PC-9 (cell line): ENCODE measurements around the gene TBX2. TPM values are rescaled to one million over a fixed set of nuclear protein-coding genes. Genes with fewer than 3 reads are reported as not detected.
A peak's percentile ranks its signal among the peaks of the same experiment; 100 is the strongest.

Experiments used
- BruUV-seq: library from RNA; stranded (reverse); fragments of 400-500 nt; replicated peaks from 2 replicates; lab custom pipeline; 2021; lab: Mats Ljungman, UMichigan
- CTCF ChIA-PET: fragments of 300-600 bp; sonication (Branson Sonifier 250); formaldehyde crosslinking; loops from one replicate; lab custom pipeline; 2022; ENCODE audit warnings: antibody characterized with exemption; lab: Charles Lee
- POLR2A ChIA-PET: fragments of 300-600 bp; sonication (Branson Sonifier 250); formaldehyde crosslinking; loops from one replicate; lab custom pipeline; 2022; ENCODE audit warnings: antibody characterized with exemption; ENCODE audit not compliant: unreplicated experiment; lab: Charles Lee
- DNase-seq, 2 experiments: peaks; one replicate each; pipeline versions ENCODE4 v3.0.0 to v3.0.0-alpha.2; 2015 to 2022; ENCODE audit warnings: mixed read lengths in 1 of 2
- H2AFZ ChIP-seq: fragments of 200-600 bp; sonication (generic); 2 replicates; pipeline ENCODE4 v1.8.1; 2017; ENCODE audit warnings: antibody characterized with exemption
- H3F3A ChIP-seq: fragments of 200-600 bp; sonication (generic); 2 replicates; pipeline ENCODE4 v1.8.1; 2017; ENCODE audit warnings: antibody characterized with exemption, mild to moderate bottlenecking, low read depth; ENCODE audit not compliant: insufficient read depth
- H3K27ac ChIP-seq: fragments of 200-600 bp; sonication (generic); 2 replicates; pipeline ENCODE4 v1.6.1; 2016; ENCODE audit warnings: mixed run types
- H3K27me3 ChIP-seq: fragments of 200-600 bp; sonication (generic); 2 replicates; pipeline ENCODE4 v1.6.1; 2016; ENCODE audit warnings: low read depth, mixed run types; ENCODE audit not compliant: insufficient read depth
- H3K36me3 ChIP-seq: fragments of 200-600 bp; sonication (generic); 2 replicates; pipeline ENCODE4 v1.6.1; 2016; ENCODE audit warnings: low read depth, mixed run types
- H3K4me1 ChIP-seq: fragments of 200-600 bp; sonication (generic); replicated peaks from 2 replicates; pipeline ENCODE4 v1.6.1; 2016; ENCODE audit warnings: mixed run types; ENCODE audit not compliant: insufficient read depth
- H3K4me2 ChIP-seq: fragments of 200-600 bp; sonication (generic); 2 replicates; pipeline ENCODE4 v1.6.1; 2017; ENCODE audit warnings: mixed run types
- H3K4me3 ChIP-seq: fragments of 200-600 bp; sonication (generic); 2 replicates; pipeline ENCODE4 v1.6.1; 2016; ENCODE audit warnings: mixed run types
- H3K79me2 ChIP-seq: fragments of 200-600 bp; sonication (generic); 2 replicates; pipeline ENCODE4 v1.6.1; 2017; ENCODE audit warnings: low read depth, mixed run types
- H3K9me2 ChIP-seq: fragments of 200-600 bp; sonication (generic); 2 replicates; pipeline ENCODE4 v1.8.1; 2017; ENCODE audit warnings: mild to moderate bottlenecking; ENCODE audit not compliant: insufficient read depth
- H3K9me3 ChIP-seq: fragments of 200-600 bp; sonication (generic); 2 replicates; pipeline ENCODE4 v1.8.1; 2016; ENCODE audit warnings: low read depth; ENCODE audit not compliant: insufficient read depth
- H4K20me1 ChIP-seq: fragments of 200-600 bp; sonication (generic); 2 replicates; pipeline ENCODE4 v1.8.1; 2017; ENCODE audit not compliant: insufficient read depth
- EZH2 ChIP-seq: fragments of 200-600 bp; sonication (generic); IDR thresholded peaks from 2 replicates; pipeline ENCODE4 v1.8.0; 2017; ENCODE audit warnings: antibody characterized with exemption, low read depth
- intact Hi-C: fragments of 100-400 bp; cut with micrococcal nuclease; formaldehyde crosslinking; loops from one replicate; pipeline ENCODE4 v1.10.0; 2022; ENCODE audit not compliant: unreplicated experiment
- total RNA-seq: library from RNA; stranded (reverse); gene quantifications from 2 replicates; pipeline ENCODE4 v1.2.3, GENCODE V29; 2021
- TF ChIP-seq, protein P1 (sequence below): fragments of 200-600 bp; sonication (generic); conservative IDR thresholded peaks from 2 replicates; pipeline ENCODE4 v1.6.1; 2017; ENCODE audit warnings: mixed run types, antibody characterized with exemption, mild to moderate bottlenecking, moderate library complexity

TBX2 gene
- total RNA-seq, 1 experiment from 2014 or later, result 0.44 TPM

DNA sequence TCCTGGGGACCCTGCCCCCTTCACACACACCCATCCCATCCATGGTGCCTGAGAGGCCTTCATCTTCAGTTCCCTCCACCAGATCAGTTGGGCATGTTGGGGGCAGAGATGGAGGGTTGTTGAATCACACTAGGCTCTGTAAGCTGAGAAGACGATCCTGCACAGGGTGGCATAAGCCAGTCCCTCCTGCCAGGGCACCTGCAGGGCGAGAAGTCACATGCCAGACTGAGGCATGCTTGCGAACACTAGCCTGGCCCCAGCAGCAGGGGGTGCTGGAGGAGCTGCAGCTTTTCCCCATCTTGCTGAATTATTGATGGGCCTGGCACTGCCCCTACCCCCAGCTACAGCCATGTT is 6.1 kb upstream of the TBX2 start:
- DNase-seq, result peak in 1 of 2 experiments; percentile 35
- Histone ChIP-seq H3K4me1 (0 out of 2 replicates have a peak, but pooled peaks cover 6% of the 10 kb centered on the region), H3K4me3 (no peak overlapping the region), H3K27ac (no peak overlapping the region), H3F3A (peaks cover 6% of the 10 kb centered on the region; the same call in 1 of the 2 replicates), H3K36me3 (no peaks in the 10 kb centered on the region), H3K9me3 (no peaks in the 10 kb centered on the region), H3K9me2 (no peaks in the 10 kb centered on the region), H4K20me1 (no peaks in the 10 kb centered on the region), H2AFZ (no peak overlapping the region), H3K27me3 (no peaks in the 10 kb centered on the region), H3K4me2 (no peak overlapping the region), H3K79me2 (no peaks in the 10 kb centered on the region)
- ChIA-PET CTCF (interaction anchor here (0.6 kb wide), 1 partner anchor 185 kb away, joined by 4 read pairs; no protein-coding TSS in a partner anchor), POLR2A (interaction anchor here (0.7 kb wide), 1 partner anchor 331 kb away, joined by 3 read pairs; no protein-coding TSS in a partner anchor)
- TF ChIP-seq EZH2, result no peak
- TF ChIP-seq, protein P1, sequence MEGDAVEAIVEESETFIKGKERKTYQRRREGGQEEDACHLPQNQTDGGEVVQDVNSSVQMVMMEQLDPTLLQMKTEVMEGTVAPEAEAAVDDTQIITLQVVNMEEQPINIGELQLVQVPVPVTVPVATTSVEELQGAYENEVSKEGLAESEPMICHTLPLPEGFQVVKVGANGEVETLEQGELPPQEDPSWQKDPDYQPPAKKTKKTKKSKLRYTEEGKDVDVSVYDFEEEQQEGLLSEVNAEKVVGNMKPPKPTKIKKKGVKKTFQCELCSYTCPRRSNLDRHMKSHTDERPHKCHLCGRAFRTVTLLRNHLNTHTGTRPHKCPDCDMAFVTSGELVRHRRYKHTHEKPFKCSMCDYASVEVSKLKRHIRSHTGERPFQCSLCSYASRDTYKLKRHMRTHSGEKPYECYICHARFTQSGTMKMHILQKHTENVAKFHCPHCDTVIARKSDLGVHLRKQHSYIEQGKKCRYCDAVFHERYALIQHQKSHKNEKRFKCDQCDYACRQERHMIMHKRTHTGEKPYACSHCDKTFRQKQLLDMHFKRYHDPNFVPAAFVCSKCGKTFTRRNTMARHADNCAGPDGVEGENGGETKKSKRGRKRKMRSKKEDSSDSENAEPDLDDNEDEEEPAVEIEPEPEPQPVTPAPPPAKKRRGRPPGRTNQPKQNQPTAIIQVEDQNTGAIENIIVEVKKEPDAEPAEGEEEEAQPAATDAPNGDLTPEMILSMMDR, result peak; percentile 42
- intact Hi-C loops, result no loop called here
- BruUV-seq, result no TSS peak

DNA sequence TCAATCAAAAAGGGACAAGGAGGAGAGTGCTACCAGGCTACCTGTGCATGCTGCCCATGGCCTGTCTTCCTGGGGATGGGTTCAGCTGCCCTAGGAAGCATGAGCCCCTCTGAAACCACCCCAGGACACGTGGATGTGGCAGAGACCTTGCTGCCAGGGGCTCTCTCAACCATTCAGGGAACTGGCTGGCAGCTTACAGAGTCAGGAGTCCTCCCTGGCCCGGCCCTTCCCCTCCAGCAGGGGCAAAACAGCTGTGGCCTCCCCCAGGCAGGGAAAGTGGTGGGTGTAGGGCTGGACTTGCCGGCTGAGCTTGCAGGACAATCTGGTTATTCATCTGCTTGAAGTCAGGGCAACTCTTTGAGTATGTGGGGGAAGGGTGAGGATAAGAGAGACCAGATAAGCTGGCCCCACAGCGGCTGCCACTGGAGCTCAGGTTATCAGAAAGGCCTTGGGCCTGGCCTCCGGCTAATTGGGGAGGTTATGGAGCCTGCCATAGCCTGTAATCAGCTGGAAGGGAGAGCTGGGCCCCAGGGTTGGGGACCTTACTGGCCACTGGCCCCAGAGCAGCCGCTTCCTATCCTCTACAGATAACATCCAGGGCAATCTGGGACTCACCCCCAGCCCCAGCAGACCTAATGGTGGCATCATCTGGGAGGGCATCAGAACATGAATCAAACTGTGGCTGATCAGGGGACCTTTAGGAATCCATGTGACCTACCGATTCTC is 5.6 kb upstream of the TBX2 start:
- no peaks in the 10 kb centered on the region for H3K9me3 ChIP-seq
- no peaks in the 10 kb centered on the region for H3K79me2 ChIP-seq
- no peaks in the 10 kb centered on the region for H4K20me1 ChIP-seq
- H3K4me3 ChIP-seq, result no peak overlapping the region
- no peaks in the 10 kb centered on the region for H3K36me3 ChIP-seq
- no peak overlapping the region for H3K27ac ChIP-seq
- BruUV-seq, result no TSS peak
- H3K4me1 ChIP-seq, result 0 out of 2 replicates have a peak, but pooled peaks cover 6% of the 10 kb centered on the region
- H3K4me2 ChIP-seq, result no peak overlapping the region
- H3K9me2 ChIP-seq, result no peaks in the 10 kb centered on the region
- no peak overlapping the region for H2AFZ ChIP-seq
- no peak for DNase-seq
- no peak for TF ChIP-seq EZH2
- TF ChIP-seq, protein P1, result 0 out of 2 replicates have a peak, but pooled peaks have one; percentile 2
- intact Hi-C loops, result no loop called here
- H3K27me3 ChIP-seq, result no peaks in the 10 kb centered on the region
- POLR2A ChIA-PET, result interaction anchor here (0.7 kb wide), 1 partner anchor 331 kb away, joined by 3 read pairs; no protein-coding TSS in a partner anchor
- H3F3A ChIP-seq, result peaks cover 6% of the 10 kb centered on the region; the same call in 1 of the 2 replicates
- CTCF ChIA-PET, result interaction anchor here (0.6 kb wide), 1 partner anchor 185 kb away, joined by 4 read pairs; no protein-coding TSS in a partner anchor

DNA sequence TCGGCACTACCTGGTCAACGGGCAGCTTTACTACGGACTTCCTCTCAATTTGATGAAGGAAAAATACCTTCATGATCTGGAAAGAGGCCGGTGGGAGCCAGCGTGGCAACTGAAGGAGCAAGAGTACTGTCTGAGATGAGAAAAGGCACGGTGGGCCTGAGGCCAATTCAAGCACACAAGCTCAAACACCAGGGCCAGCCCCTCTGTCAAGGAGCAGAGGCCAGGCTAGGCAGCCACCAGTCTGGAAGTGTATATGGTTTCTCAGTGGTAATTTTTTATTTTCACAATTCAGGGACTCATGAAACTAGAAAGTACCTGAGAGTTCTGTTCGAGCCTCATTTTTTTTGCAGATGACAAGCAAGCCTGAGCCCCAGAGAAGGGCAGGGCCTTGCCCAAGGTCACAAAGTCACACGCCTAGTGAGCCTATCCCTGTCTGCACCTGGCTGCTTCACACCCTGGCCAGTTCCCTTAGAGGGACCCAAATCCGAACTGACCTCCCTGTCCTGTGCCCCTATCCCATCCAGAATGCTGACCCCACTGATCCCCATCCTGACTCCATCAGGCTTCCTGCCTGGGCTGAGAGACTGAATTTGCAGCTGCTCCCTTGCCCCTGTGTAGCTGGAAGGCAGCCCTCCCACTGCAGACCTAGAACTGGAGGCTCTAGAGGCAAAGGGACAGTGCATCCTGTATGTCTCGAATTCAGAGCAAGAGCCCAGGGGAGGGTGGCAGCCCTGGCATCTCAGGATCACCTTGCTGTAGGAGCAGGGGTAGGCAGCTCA is 4.8 kb upstream of the TBX2 start:
- Histone ChIP-seq H3K4me3 (no peak overlapping the region), H3K9me2 (no peaks in the 10 kb centered on the region), H2AFZ (no peak overlapping the region), H3F3A (peaks cover 6% of the 10 kb centered on the region; the same call in 1 of the 2 replicates), H3K27ac (no peak overlapping the region), H3K79me2 (no peaks in the 10 kb centered on the region), H3K4me2 (no peak overlapping the region), H4K20me1 (no peaks in the 10 kb centered on the region), H3K9me3 (no peaks in the 10 kb centered on the region), H3K36me3 (no peaks in the 10 kb centered on the region), H3K27me3 (no peaks in the 10 kb centered on the region), H3K4me1 (0 out of 2 replicates have a peak, but pooled peaks cover 6% of the 10 kb centered on the region)
- DNase-seq, result no peak
- CTCF ChIA-PET, result no interaction called here
- POLR2A ChIA-PET, result no interaction called here
- no TSS peak for BruUV-seq
- TF ChIP-seq EZH2, result no peak
- intact Hi-C loops, result no loop called here
